GM18508 (cell line): ENCODE results near the gene BAZ2B.

ENCODE experiments used
- ATAC-seq: cut with Tn5 transposase; IDR thresholded peaks from one replicate; pipeline ENCODE4 v1.9.1; 2021; ENCODE audit warnings: moderate number of reproducible peaks; ENCODE audit not compliant: insufficient read depth, unreplicated experiment

BAZ2B gene

GRCh38 chr2:159584796-159585195 lies 31.6 kb downstream of the BAZ2B start:
- no peak for ATAC-seq

DNA sequence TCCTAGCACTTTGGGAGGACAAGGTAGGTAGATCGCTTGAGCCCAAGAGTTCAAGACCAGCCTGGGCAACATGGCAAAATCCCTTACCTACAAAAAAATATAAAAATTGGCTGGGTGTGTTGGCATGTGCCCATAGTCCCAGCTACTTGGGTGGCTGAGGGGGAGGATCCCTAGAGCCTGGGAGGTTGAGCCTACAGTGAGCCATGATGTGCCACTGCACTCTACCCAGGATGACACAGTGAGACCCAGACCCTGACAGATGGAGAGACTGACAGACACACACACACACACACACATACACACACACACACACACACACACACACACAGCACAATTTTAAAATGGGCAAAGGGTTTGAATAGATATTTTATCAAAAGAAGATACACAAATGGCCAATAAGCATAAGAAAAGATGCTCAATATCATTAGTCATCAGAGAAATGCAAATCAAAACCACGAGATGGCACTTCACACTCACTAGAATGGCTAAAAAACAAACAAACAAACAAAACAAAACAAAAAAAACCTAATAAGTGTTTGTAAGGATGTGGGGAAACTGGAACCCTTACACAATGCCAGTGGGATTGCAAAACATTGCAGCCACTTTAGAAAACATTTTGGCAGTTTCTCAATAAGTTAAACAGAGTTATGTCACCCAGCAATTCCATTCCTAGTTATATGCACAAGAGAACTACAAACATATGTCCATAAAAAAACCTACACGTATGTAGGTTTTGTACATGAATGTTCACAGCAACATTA lies 42.3 kb downstream of the BAZ2B start:
- no peak for ATAC-seq

DNA sequence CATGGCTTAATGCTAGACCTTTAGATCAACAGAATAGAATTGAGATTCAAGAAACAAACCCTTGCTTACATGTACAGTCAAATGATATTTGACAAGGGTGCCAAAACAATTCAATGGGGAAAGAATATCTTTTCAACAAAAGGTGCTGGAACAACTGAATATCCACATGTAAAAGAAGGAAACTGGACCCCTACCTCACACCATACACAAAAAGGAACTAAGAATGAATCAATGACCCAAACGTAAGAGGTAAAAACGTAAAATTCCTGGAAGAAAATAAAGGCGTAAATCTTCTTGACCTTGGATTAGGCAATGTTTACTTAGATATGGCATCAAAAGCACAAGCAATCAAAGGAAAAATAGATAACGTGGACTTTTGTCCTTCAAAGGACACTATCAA lies 43.1 kb downstream of the BAZ2B start:
- ATAC-seq = no peak

DNA sequence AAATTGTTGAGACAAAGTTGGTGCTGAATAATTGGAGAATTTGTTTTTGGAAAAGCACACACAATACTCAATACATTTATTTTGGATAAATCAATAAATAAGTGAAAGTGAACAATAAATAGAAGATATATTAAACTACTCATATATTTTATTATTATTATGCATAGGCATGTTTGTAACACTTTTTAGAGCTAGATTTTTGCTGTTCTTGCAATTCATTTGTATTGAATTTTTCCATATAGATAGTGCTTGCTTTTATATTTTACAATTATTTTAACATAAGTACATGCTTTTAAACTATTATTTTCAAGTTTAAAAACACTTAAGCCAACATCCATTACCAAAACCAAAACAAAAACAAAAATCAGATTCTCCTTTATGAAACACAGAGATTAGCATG lies 43.9 kb downstream of the BAZ2B start:
- ATAC-seq = no peak

GRCh38 chr2:159571540-159572260 lies 44.6 kb downstream of the BAZ2B start:
- ATAC-seq = no peak

DNA sequence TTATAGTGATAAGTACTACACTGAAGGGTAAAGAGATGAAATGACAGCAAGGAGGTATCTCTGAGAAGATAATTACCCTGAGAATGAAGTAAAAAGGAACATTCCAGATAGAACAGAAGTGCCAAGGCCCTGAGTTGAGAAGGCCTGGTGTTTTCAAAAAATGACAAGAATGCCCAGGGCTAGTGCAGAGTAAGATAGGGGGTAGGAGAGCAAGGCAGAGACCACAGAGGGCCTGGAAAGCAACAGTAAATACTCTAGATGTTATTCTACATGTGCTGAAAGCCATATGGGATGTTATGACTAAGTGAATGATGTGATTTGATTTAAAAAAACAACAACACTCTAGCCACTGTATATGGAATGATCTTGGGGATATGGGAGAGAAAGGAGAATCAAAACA lies 52.3 kb downstream of the BAZ2B start:
- no peak for ATAC-seq

DNA sequence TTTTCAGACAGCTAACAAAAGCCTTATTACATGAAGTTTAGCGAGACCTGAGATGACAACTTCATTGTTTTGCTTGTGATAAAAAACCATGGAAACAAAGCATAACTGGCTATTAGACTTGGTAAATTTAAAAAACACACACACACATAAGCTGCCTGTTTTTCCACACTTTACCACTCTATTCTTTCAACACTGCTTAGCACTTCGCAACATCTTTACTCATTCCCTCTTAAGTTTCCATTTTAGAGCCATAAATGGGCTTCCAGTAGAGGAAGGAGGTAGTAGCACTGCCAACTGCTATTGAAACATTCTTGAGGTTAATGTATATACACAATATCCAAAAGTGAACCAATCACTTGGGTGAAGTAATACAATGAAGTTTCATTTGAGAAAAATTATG lies 54.1 kb downstream of the BAZ2B start:
- ATAC-seq = no peak

DNA sequence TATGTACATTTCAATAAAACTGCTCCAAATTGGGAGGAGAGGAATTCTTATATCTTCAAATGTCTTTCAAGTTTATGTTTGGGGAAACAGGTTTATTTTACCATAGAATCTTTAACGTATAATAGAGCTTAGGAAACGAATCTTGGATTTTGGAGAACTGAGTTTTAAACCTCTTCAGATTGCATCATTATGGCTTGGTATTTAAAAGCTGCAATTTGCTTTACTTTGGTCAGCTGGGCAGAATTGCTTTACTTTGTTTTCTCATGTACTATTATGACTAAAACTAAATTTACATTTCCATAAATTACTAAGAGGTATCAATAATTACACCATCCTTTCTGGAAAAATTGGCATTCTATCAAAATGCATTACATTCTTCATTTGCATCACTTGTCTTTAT lies 54.6 kb downstream of the BAZ2B start:
- no peak for ATAC-seq

DNA sequence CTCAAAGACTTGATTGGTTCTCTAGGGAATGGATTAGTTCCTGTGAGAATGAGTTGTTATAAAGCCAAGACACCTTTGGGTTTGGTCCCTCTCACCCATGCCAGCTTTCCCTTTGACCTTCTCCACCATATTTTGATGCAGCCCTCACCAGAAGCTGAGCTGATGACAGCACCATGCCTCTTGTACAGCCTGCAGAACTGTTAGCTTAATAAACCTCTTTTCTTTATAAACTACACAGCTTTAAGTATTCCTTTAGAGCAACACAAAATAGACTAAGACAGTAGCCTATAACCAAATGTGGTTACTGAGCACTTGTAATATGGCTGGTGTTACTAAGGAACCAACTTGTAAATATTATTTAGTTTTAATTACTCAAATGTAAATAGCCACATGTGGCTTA lies 55.1 kb downstream of the BAZ2B start:
- no peak for ATAC-seq

DNA sequence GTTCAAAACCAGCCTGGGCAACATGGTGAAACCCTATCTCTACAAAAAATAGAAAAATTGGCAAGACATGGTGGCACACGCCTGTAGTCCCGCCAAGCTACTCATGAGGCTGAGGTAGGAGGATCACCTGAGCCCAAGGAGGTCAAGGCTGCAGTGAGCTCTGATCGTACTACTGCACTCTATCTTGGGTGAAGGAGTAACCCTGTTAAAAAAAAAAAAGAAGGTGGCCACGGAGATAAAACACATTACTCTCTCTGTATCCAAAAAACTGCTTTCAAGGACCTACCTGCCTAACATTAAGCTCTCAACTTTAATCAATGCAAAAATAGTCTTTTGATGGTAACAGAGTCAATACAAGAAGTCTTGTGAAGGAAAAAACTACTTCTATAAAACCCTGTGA lies 57.3 kb downstream of the BAZ2B start:
- no peak for ATAC-seq

- ATAC-seq = no peak
These were observed 57.9 kb downstream of the BAZ2B start for GRCh38 chr2:159558479-159558878.

DNA sequence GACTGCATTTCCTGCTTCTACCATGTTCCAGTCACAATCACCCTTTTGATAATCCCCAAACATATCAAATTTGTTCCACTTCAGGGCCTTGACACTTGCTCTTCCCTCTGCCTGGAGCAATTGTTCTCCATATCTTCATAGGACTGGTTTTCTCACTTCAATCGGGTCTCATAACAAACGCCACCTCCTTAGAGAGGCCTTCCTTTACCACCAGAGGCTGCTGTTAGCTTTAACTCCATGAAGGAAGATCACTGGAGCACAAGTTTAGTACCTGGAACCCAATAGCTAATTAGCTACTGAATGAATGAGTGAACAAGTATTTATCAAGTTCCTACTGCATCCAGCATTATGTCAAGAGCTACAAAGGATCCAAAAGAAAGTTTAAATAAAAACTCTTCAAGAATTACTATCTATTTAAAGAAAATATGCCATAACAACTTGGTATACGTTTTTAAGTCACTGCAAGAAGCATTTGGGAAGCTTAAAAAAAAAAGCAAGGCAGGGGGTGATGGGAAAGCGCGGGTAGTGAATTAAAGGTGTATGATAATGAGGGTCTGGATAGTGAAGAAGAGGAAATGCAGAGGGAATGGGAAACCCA lies 58.8 kb downstream of the BAZ2B start:
- ATAC-seq = no peak

DNA sequence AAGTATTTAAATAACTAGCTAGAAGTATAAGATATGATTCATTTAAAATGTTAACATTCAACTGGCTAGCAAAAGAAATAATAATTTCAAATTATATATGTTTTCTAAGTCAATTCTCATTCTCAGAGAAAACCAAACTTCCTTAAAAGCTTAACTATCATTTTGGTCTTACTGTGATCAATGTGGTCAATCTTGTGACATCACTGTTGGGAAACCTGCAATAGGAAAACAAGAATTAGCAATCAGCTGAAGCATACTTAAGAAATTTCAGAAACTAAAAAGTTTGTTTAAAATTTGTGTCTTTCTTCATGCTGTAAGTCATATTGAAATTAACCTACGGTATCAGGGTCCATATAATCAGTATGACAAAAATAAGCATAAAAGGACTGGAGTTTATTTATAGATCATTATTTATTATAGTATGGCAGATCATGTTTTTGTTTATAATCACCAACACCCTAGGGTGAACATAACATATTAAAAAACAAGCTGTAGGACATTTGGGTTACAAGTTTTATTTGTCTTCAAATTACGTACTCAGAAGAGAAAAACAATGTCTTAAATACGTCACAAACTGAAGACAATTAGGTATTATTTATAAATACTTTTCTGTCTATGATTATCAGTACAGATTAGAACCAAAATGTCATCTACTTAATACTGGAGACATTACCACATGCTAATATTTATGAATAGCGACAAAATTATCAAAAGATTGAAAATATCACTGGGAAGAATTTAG lies 60.5 kb downstream of the BAZ2B start:
- no peak for ATAC-seq

- no peak for ATAC-seq
These were observed 62.6 kb downstream of the BAZ2B start for GRCh38 chr2:159553727-159554126.

GRCh38 chr2:159551806-159552205 lies 64.5 kb downstream of the BAZ2B start:
- no peak for ATAC-seq

DNA sequence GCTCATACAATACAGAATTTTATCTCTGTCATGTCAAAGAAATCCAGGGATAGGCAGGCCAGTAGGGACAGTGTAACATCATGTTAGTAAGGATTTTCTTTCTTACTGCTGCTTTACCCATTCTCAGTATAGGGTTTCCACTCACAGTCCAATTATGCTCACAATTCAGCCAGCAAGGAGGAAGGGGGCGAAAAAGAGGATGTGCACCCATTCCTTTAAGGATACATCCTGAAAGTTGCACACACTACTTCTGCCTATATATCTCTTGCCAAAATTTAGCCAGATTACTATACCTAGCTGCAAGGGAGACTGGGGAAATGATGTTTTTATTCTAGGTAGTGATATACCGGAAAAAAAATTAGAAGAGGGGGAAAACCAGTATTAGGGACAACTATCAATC lies 66.1 kb downstream of the BAZ2B start:
- ATAC-seq = no peak

DNA sequence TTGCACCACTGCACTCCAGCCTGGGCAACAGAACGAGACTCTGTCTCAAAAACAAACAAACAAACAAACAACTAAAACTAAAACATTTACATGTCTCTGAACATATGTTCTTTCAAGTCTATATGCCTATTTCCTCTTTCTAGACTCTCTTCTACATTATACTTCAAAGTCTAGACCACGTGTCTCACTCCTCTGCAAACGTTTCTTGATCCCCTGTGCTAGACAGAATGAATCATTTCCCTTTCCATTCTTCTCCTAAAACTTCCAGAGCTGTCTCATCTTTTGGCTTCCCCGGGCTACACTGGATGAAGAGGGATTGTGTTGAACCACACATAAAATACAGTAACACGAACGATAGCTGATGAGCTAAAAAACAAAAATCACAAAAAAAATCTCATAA lies 67.1 kb downstream of the BAZ2B start:
- ATAC-seq = no peak

- ATAC-seq = no peak
These were observed 69.5 kb downstream of the BAZ2B start for GRCh38 chr2:159546716-159547430.

- no peak for ATAC-seq
These were observed 70.3 kb downstream of the BAZ2B start for GRCh38 chr2:159546039-159546438.

DNA sequence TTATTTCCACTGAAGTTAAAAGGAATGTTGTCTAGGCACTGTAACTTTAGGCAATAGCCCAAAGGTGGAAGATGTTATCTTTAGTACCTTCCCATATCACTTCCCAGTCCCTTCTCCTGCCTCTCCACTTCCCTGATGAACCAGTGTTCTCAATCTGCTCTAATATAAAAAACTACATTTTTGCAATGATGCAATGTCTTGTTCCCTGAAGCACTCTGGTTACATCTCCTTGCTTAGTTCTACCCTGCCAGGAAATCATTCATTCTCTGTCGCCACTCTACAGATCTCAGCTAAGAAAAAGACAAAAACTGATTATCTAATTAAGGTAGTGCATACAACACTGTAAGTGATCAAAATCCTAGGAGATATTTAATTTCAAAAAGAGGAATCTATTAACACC lies 71.3 kb downstream of the BAZ2B start:
- no peak for ATAC-seq
